Naive B cell (primary cell): ENCODE data around the gene HTT-AS. TPM values are rescaled to one million over a fixed set of nuclear protein-coding genes. Genes with fewer than 3 reads are reported as not detected.

Experiments
- ATAC-seq, 2 donors: fragments of 150-1000 bp; cut with Tn5 transposase; 2 replicates each; pipeline ENCODE4 v1.10.0; 2021; ENCODE audit warnings: low read depth in 2 of 2, mild to moderate bottlenecking in 2 of 2, moderate library complexity in 2 of 2
- DNase-seq: peaks from one replicate; pipeline ENCODE4 v3.0.0; 2022
- H3K27ac Mint-ChIP-seq, 6 donors: one replicate each; pipeline ENCODE4 v1.8.0; 2020 to 2022; ENCODE audit warnings: mild to moderate bottlenecking in 6 of 6, mixed read lengths in 6 of 6, moderate library complexity in 5 of 6, inconsistent platforms in 2 of 6
- H3K27me3 Mint-ChIP-seq, 3 donors: one replicate each; pipeline ENCODE4 v1.8.0; 2021 to 2022; ENCODE audit warnings: mixed read lengths in 3 of 3, mild to moderate bottlenecking in 1 of 3
- H3K36me3 Mint-ChIP-seq, 2 donors: one replicate each; pipeline ENCODE4 v1.8.0; 2020 to 2022; ENCODE audit warnings: mixed read lengths in 2 of 2, inconsistent platforms in 1 of 2, mild to moderate bottlenecking in 1 of 2
- H3K4me1 Mint-ChIP-seq, 3 donors: one replicate each; pipeline ENCODE4 v1.8.0; 2020 to 2022; ENCODE audit warnings: mixed read lengths in 3 of 3, inconsistent platforms in 1 of 3, mild to moderate bottlenecking in 1 of 3, moderate library complexity in 1 of 3
- H3K4me3 Mint-ChIP-seq, 8 donors: one replicate each; pipeline ENCODE4 v1.8.0; 2020 to 2022; ENCODE audit warnings: mild to moderate bottlenecking in 8 of 8, mixed read lengths in 8 of 8, moderate library complexity in 8 of 8, inconsistent platforms in 2 of 8
- H3K9me3 Mint-ChIP-seq, 7 donors: one replicate each; pipeline ENCODE4 v1.8.0; 2020 to 2022; ENCODE audit warnings: mixed read lengths in 7 of 7, mild to moderate bottlenecking in 5 of 7, inconsistent platforms in 2 of 7, moderate library complexity in 1 of 7
- polyA plus RNA-seq, 6 donors: library from polyadenylated mRNA; unstranded; fragments of 300-500 nt; fragmentation: Illumina TruSeq; gene quantifications; one replicate each; pipeline ENCODE4 v1.2.3, GENCODE V29; 2021; ENCODE audit warnings: low read depth in 6 of 6

The HTT-AS gene
- not detected for polyA plus RNA-seq

- DNase-seq (peak; percentile 96), ATAC-seq (peak; percentile 81 to 84)
- Mint-ChIP-seq H3K4me1 (peaks cover 26 to 43% (median 29%) of the 10 kb centered on the region in 3 donors), H3K27ac (peak within 1 kb of the TSS in 5 of 6 donors; percentile 83 to 98 (median 95)), H3K27me3 (no peaks in the 10 kb centered on the region), H3K4me3 (peak within 1 kb of the TSS; percentile 84 to 96 (median 92)), H3K9me3 (no peaks in the 10 kb centered on the region), H3K36me3 (no peaks in the 10 kb centered on the region)
These were observed at the start of gene HTT-AS, which contains the start of gene HTT for GRCh38 chr4:3074078-3074845. TSS of gene HTT-AS (minus strand) at chr4:3074538. TSS of gene HTT (plus strand) at chr4:3074681. CDS start at chr4:3074826, 145 bp downstream.

- Mint-ChIP-seq H3K4me1 (peaks cover 0 to 5% (median 2%) of the 10 kb centered on the region in 3 donors), H3K27ac (peak overlapping the region in 2 of 6 donors; percentile 60 to 77)
These were observed 48.9 kb upstream of the HTT-AS start for GRCh38 chr4:3123181-3123671.

GRCh38 chr4:3122081-3122563 lies 47.8 kb upstream of the HTT-AS start:
- DNase-seq (no peak), ATAC-seq (no peak)
- Mint-ChIP-seq H3K9me3 (no peaks in the 10 kb centered on the region), H3K4me1 (peaks cover 0 to 5% (median 0%) of the 10 kb centered on the region in 3 donors), H3K4me3 (no peak overlapping the region), H3K36me3 (peaks cover 21 to 23% of the 10 kb centered on the region in 2 donors), H3K27me3 (no peaks in the 10 kb centered on the region), H3K27ac (peak overlapping the region in 4 of 6 donors; percentile 55 to 69 (median 58))

More at GRCh38 chr4:3123181-3123671, 48.9 kb upstream of the HTT-AS start:
- ATAC-seq = no peak
- no peak overlapping the region for H3K4me3 Mint-ChIP-seq
- no peaks in the 10 kb centered on the region for H3K27me3 Mint-ChIP-seq
- no peak for DNase-seq
- H3K9me3 Mint-ChIP-seq = no peaks in the 10 kb centered on the region
- peaks cover 20 to 22% of the 10 kb centered on the region in 2 donors for H3K36me3 Mint-ChIP-seq

GRCh38 chr4:3121596-3121995 lies 47.3 kb upstream of the HTT-AS start:
- H3K4me1 Mint-ChIP-seq = peaks cover 0 to 5% (median 0%) of the 10 kb centered on the region in 3 donors
- H3K4me3 Mint-ChIP-seq = no peak overlapping the region
- no peaks in the 10 kb centered on the region for H3K9me3 Mint-ChIP-seq
- H3K36me3 Mint-ChIP-seq = peaks cover 23 to 25% of the 10 kb centered on the region in 2 donors
- ATAC-seq = no peak
- H3K27ac Mint-ChIP-seq = peak overlapping the region in 1 of 6 donors; percentile 69
- H3K27me3 Mint-ChIP-seq = no peaks in the 10 kb centered on the region
- DNase-seq = no peak

- H3K36me3 Mint-ChIP-seq = peaks cover 28 to 30% of the 10 kb centered on the region in 2 donors
- no peak for DNase-seq
These were observed 46.8 kb upstream of the HTT-AS start for GRCh38 chr4:3121110-3121509.

GRCh38 chr4:3119464-3119863 lies 45.1 kb upstream of the HTT-AS start:
- H3K27ac Mint-ChIP-seq = peak overlapping the region in 2 of 6 donors; percentile 44 to 85

More at GRCh38 chr4:3121110-3121509, 46.8 kb upstream of the HTT-AS start:
- Mint-ChIP-seq H3K27ac (peak overlapping the region in 1 of 6 donors; percentile 38), H3K4me3 (no peak overlapping the region), H3K4me1 (peaks cover 0 to 5% (median 0%) of the 10 kb centered on the region in 3 donors), H3K27me3 (no peaks in the 10 kb centered on the region), H3K9me3 (no peaks in the 10 kb centered on the region)
- ATAC-seq = no peak

GRCh38 chr4:3118312-3118711 lies 44.0 kb upstream of the HTT-AS start:
- peaks cover 27 to 32% of the 10 kb centered on the region in 2 donors for H3K36me3 Mint-ChIP-seq
- H3K27ac Mint-ChIP-seq = no peak overlapping the region
- DNase-seq (no peak), ATAC-seq (no peak)
- no peaks in the 10 kb centered on the region for H3K27me3 Mint-ChIP-seq
- H3K4me3 Mint-ChIP-seq = peak overlapping the region in 1 of 8 donors; percentile 61
- H3K4me1 Mint-ChIP-seq = peaks cover 0 to 5% (median 0%) of the 10 kb centered on the region in 3 donors
- H3K9me3 Mint-ChIP-seq = no peaks in the 10 kb centered on the region

More at GRCh38 chr4:3119464-3119863, 45.1 kb upstream of the HTT-AS start:
- no peak for ATAC-seq
- Mint-ChIP-seq H3K9me3 (no peaks in the 10 kb centered on the region), H3K27me3 (no peaks in the 10 kb centered on the region), H3K36me3 (peaks cover 32 to 33% of the 10 kb centered on the region in 2 donors), H3K4me1 (peaks cover 0 to 5% (median 0%) of the 10 kb centered on the region in 3 donors), H3K4me3 (no peak overlapping the region)
- DNase-seq = no peak

GRCh38 chr4:3116955-3117354 lies 42.6 kb upstream of the HTT-AS start:
- Mint-ChIP-seq H3K36me3 (peaks cover 33 to 35% of the 10 kb centered on the region in 2 donors), H3K9me3 (no peaks in the 10 kb centered on the region), H3K4me1 (peaks cover 0 to 1% (median 0%) of the 10 kb centered on the region in 3 donors), H3K4me3 (no peak overlapping the region), H3K27me3 (no peaks in the 10 kb centered on the region), H3K27ac (no peak overlapping the region)
- ATAC-seq (no peak), DNase-seq (no peak)

- Mint-ChIP-seq H3K27me3 (no peaks in the 10 kb centered on the region), H3K4me3 (no peak overlapping the region), H3K36me3 (peaks cover 34 to 35% of the 10 kb centered on the region in 2 donors), H3K4me1 (no peaks in the 10 kb centered on the region), H3K27ac (peak overlapping the region in 2 of 6 donors; percentile 14 to 63), H3K9me3 (no peaks in the 10 kb centered on the region)
- ATAC-seq = no peak
- no peak for DNase-seq
These were observed 41.4 kb upstream of the HTT-AS start for GRCh38 chr4:3115637-3116270.

GRCh38 chr4:3114377-3114776 lies 40.0 kb upstream of the HTT-AS start:
- DNase-seq (no peak), ATAC-seq (no peak)
- peaks cover 0 to 3% (median 0%) of the 10 kb centered on the region in 3 donors for H3K4me1 Mint-ChIP-seq
- H3K4me3 Mint-ChIP-seq = no peak overlapping the region
- no peak overlapping the region for H3K27ac Mint-ChIP-seq
- H3K36me3 Mint-ChIP-seq = peaks cover 41 to 43% of the 10 kb centered on the region in 2 donors
- no peaks in the 10 kb centered on the region for H3K9me3 Mint-ChIP-seq
- no peaks in the 10 kb centered on the region for H3K27me3 Mint-ChIP-seq

GRCh38 chr4:3112609-3113469 lies 38.5 kb upstream of the HTT-AS start:
- peaks cover 0 to 3% (median 0%) of the 10 kb centered on the region in 3 donors for H3K4me1 Mint-ChIP-seq
- no peak for ATAC-seq

GRCh38 chr4:3112201-3112600 lies 37.9 kb upstream of the HTT-AS start:
- Mint-ChIP-seq H3K27me3 (no peaks in the 10 kb centered on the region), H3K4me3 (no peak overlapping the region), H3K36me3 (peaks cover 31 to 38% of the 10 kb centered on the region in 2 donors), H3K4me1 (peaks cover 0 to 3% (median 0%) of the 10 kb centered on the region in 3 donors), H3K9me3 (no peaks in the 10 kb centered on the region), H3K27ac (peak overlapping the region in 2 of 6 donors; percentile 1 to 59)
- ATAC-seq (no peak), DNase-seq (no peak)

More at GRCh38 chr4:3112609-3113469, 38.5 kb upstream of the HTT-AS start:
- H3K36me3 Mint-ChIP-seq = peaks cover 34 to 39% of the 10 kb centered on the region in 2 donors
- H3K27ac Mint-ChIP-seq = peak overlapping the region in 1 of 6 donors; percentile 58
- H3K27me3 Mint-ChIP-seq = no peaks in the 10 kb centered on the region
- H3K9me3 Mint-ChIP-seq = no peaks in the 10 kb centered on the region
- no peak for DNase-seq
- H3K4me3 Mint-ChIP-seq = no peak overlapping the region
